NK-92 treated with Interleukin-12 subunit alpha and Interleukin-12 subunit beta, amount 100 ng/mL, for 24 hours (cell line): ENCODE measurements around the gene NUBP2.

Experiments
- DNase-seq: peaks from one replicate; lab custom pipeline; 2025; lab: John Stamatoyannopoulos, UW

Gene NUBP2

GRCh38 chr16:1809281-1809801, 26.6 kb downstream of the NUBP2 start:
- DNase-seq: no peak

GRCh38 chr16:1810106-1810505, 27.3 kb downstream of the NUBP2 start:
- DNase-seq: no peak

GRCh38 chr16:1810536-1810935, 27.8 kb downstream of the NUBP2 start:
- DNase-seq: no peak

GRCh38 chr16:1812732-1813163, 30.0 kb downstream of the NUBP2 start:
- DNase-seq: no peak

GRCh38 chr16:1815461-1815860, 32.7 kb downstream of the NUBP2 start:
- no peak for DNase-seq

GRCh38 chr16:1816396-1817275, 33.9 kb downstream of the NUBP2 start:
- DNase-seq: no peak

- DNase-seq: no peak
Observed at GRCh38 chr16:1817276-1817589, 34.5 kb downstream of the NUBP2 start.

- DNase-seq: no peak
Observed at GRCh38 chr16:1817716-1818115, 35.0 kb downstream of the NUBP2 start.

- no peak for DNase-seq
Observed at GRCh38 chr16:1818204-1818872, 35.6 kb downstream of the NUBP2 start.

GRCh38 chr16:1818873-1819525, 36.2 kb downstream of the NUBP2 start:
- DNase-seq: no peak

- no peak for DNase-seq
Observed at GRCh38 chr16:1819611-1820010, 36.9 kb downstream of the NUBP2 start.

- DNase-seq: no peak
Observed at GRCh38 chr16:1820096-1820945, 37.6 kb downstream of the NUBP2 start.

- no peak for DNase-seq
Observed at GRCh38 chr16:1820946-1821290, 38.2 kb downstream of the NUBP2 start.

GRCh38 chr16:1821861-1822611, 39.3 kb downstream of the NUBP2 start:
- DNase-seq: no peak

- no peak for DNase-seq
Observed at GRCh38 chr16:1822801-1823200, 40.0 kb downstream of the NUBP2 start.

- no peak for DNase-seq
Observed at GRCh38 chr16:1823821-1824220, 41.1 kb downstream of the NUBP2 start.

- no peak for DNase-seq
Observed at GRCh38 chr16:1825381-1825863, 42.7 kb downstream of the NUBP2 start.

- no peak for DNase-seq
Observed at GRCh38 chr16:1825864-1826690, 43.3 kb downstream of the NUBP2 start.

- peak; percentile 82 for DNase-seq
Observed at GRCh38 chr16:1826691-1827573, 44.2 kb downstream of the NUBP2 start, which contains the start of the genes FAHD1 and HAGH. Gene FAHD1 (plus strand): TSS chr16:1827206. CDS start chr16:1827239, 33 bp downstream. Gene HAGH (minus strand): TSS chr16:1826825. CDS start chr16:1826787, 38 bp downstream.
